ENCODE data around the gene GPR27. TPM values are rescaled to one million over a fixed set of nuclear protein-coding genes. Genes with fewer than 3 reads are reported as not detected.

The GPR27 gene
- total RNA-seq, 1 donor from 2014 or later = not detected

DNA sequence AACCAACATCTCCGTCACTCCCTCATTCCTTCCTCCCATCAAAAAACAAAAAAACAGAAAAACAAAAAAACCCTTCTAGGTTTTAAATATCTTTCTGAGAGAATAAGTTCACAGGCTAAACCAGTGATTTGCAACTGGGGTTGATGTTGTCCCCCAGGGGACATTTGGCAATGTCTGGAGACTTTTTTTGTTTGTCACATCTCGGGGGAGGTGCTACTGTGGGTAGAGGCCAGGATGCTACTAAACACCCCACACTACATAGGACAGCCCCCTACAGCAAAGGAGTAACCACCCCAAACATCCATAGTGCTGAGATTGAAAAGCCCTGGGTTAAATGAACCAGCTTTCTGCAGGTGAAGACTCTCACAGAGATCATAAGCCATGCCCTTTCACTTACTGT lies 48.3 kb downstream of the GPR27 start:
- Mint-ChIP-seq H3K4me3 (no peak overlapping the region), H3K4me1 (no peaks in the 10 kb centered on the region), H3K36me3 (ENCODE audit: low read depth) (no peaks in the 10 kb centered on the region), H3K9me3 (no peaks in the 10 kb centered on the region), H3K27me3 (peaks cover 28% of the 10 kb centered on the region), H3K27ac (no peak overlapping the region)
- intact Hi-C loops (cut with micrococcal nuclease) = no loop called here
- ChIA-PET POLR2A (no interaction called here), CTCF (no interaction called here)
- TF ChIP-seq, protein P1, sequence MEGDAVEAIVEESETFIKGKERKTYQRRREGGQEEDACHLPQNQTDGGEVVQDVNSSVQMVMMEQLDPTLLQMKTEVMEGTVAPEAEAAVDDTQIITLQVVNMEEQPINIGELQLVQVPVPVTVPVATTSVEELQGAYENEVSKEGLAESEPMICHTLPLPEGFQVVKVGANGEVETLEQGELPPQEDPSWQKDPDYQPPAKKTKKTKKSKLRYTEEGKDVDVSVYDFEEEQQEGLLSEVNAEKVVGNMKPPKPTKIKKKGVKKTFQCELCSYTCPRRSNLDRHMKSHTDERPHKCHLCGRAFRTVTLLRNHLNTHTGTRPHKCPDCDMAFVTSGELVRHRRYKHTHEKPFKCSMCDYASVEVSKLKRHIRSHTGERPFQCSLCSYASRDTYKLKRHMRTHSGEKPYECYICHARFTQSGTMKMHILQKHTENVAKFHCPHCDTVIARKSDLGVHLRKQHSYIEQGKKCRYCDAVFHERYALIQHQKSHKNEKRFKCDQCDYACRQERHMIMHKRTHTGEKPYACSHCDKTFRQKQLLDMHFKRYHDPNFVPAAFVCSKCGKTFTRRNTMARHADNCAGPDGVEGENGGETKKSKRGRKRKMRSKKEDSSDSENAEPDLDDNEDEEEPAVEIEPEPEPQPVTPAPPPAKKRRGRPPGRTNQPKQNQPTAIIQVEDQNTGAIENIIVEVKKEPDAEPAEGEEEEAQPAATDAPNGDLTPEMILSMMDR (IDR thresholded peaks at IDR 0.05) = no peak
- no peak for ATAC-seq (ENCODE audit: low read depth)
- no peak for DNase-seq

DNA sequence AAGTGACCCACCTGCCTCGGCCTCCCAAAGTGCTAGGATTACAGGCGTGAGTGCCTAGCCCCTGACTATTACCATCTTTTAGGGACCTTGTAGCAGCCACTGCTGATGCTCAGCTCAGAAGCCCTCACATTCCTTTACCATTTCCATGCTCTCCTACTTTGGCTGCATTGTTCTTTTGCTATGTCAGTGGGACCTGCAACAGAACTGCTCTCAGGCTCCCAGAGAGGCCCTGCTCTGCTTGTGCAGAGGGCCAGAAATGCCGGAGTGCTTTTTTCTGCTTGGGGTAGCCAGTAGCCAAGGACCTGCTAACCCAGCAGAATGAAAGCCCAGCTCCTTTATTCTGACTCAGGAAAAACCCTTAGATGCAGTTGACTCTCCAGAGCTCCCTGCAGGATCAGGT lies 49.6 kb downstream of the GPR27 start:
- CTCF ChIA-PET = no interaction called here
- Mint-ChIP-seq H3K4me1 (no peaks in the 10 kb centered on the region), H3K9me3 (no peaks in the 10 kb centered on the region), H3K27me3 (peaks cover 28% of the 10 kb centered on the region), H3K36me3 (ENCODE audit: low read depth) (no peaks in the 10 kb centered on the region), H3K27ac (no peak overlapping the region), H3K4me3 (no peak overlapping the region)
- POLR2A ChIA-PET = no interaction called here
- ATAC-seq (ENCODE audit: low read depth) = no peak
- DNase-seq = no peak
- intact Hi-C loops (cut with micrococcal nuclease) = no loop called here
- TF ChIP-seq, protein P1 (IDR thresholded peaks at IDR 0.05) = no peak

DNA sequence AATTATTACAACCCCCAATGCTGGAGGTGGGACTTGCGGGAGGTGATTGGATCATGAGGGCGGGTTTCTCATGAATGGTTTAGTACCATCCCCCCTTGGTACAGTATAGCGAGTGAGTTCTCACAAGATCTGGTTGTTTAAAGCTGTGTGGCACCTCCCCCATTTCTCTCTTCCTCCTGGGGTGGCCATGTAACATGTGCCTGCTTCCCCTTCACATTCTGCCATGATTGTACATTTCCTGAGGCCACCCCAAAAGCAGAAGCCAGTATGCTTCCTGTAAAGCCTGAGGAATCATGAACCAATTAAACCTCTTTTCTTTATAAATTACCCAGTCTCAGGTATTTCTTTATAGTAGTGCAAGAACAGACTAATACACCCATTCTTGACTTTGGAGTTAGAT lies 51.5 kb downstream of the GPR27 start:
- TF ChIP-seq, protein P1 (IDR thresholded peaks at IDR 0.05) = no peak
- no peak overlapping the region for H3K4me3 Mint-ChIP-seq
- no peak overlapping the region for H3K27ac Mint-ChIP-seq
- ChIA-PET POLR2A (no interaction called here), CTCF (no interaction called here)
- H3K36me3 Mint-ChIP-seq (ENCODE audit: low read depth) = no peaks in the 10 kb centered on the region
- intact Hi-C loops (cut with micrococcal nuclease) = no loop called here
- DNase-seq = no peak
- H3K4me1 Mint-ChIP-seq = no peaks in the 10 kb centered on the region
- no peak for ATAC-seq (ENCODE audit: low read depth)
- H3K9me3 Mint-ChIP-seq = no peaks in the 10 kb centered on the region
- H3K27me3 Mint-ChIP-seq = peaks cover 18% of the 10 kb centered on the region

DNA sequence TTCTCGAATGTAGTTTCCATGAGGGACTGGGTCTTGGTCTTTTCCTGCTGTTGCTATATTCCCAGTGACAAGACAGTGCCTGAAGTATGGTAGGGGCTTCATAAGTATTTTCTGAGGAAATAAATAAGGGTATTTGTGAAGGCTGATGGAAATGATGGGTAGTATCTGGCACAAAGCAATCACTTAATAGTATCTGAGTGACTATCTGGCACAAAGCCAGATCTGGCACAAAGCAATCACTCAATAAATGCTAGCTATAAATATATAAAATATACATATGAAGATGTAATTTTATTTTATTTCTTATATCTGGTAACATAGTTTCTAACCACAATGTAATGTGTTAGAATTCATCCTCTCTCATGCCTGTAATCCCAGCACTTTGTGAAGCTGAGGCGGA lies 52.0 kb downstream of the GPR27 start:
- intact Hi-C loops (cut with micrococcal nuclease) = no loop called here
- POLR2A ChIA-PET = no interaction called here
- H3K27me3 Mint-ChIP-seq = peaks cover 17% of the 10 kb centered on the region
- ATAC-seq (ENCODE audit: low read depth) (no peak), DNase-seq (no peak)
- H3K9me3 Mint-ChIP-seq = no peaks in the 10 kb centered on the region
- no peaks in the 10 kb centered on the region for H3K36me3 Mint-ChIP-seq (ENCODE audit: low read depth)
- no peaks in the 10 kb centered on the region for H3K4me1 Mint-ChIP-seq
- no peak overlapping the region for H3K27ac Mint-ChIP-seq
- TF ChIP-seq, protein P1 (IDR thresholded peaks at IDR 0.05) = no peak
- H3K4me3 Mint-ChIP-seq = no peak overlapping the region
- CTCF ChIA-PET = interaction anchor here (0.6 kb wide), 1 partner anchor 1019 kb away, joined by 3 read pairs; no protein-coding TSS in a partner anchor

Other genes starting within 250 kb of the GPR27 start
- 491 and 563 TPM in 2 replicates for gene FOXP1, start 170.1 kb upstream of the GPR27 start, total RNA-seq
- 1.8 and 2.0 TPM in 2 replicates for gene EIF4E3, start 28.5 kb upstream of the GPR27 start, total RNA-seq
- gene PROK2, start 31.3 kb downstream of the GPR27 start, total RNA-seq = not detected in 2 replicates

Data from activated B cell treated with CpG ODN at 0.5 μM for 24 hours (primary cell).